Measurements from ENCODE around the gene KIAA0825. TPM values are rescaled to one million over a fixed set of nuclear protein-coding genes. Genes with fewer than 3 reads are reported as not detected.
A peak's percentile ranks its signal among the peaks of the same experiment; 100 is the strongest.

KIAA0825 gene
- total RNA-seq (2014; rRNA removed; shearing (Covaris generic)) = 1.8 and 2.3 TPM in 2 replicates

DNA sequence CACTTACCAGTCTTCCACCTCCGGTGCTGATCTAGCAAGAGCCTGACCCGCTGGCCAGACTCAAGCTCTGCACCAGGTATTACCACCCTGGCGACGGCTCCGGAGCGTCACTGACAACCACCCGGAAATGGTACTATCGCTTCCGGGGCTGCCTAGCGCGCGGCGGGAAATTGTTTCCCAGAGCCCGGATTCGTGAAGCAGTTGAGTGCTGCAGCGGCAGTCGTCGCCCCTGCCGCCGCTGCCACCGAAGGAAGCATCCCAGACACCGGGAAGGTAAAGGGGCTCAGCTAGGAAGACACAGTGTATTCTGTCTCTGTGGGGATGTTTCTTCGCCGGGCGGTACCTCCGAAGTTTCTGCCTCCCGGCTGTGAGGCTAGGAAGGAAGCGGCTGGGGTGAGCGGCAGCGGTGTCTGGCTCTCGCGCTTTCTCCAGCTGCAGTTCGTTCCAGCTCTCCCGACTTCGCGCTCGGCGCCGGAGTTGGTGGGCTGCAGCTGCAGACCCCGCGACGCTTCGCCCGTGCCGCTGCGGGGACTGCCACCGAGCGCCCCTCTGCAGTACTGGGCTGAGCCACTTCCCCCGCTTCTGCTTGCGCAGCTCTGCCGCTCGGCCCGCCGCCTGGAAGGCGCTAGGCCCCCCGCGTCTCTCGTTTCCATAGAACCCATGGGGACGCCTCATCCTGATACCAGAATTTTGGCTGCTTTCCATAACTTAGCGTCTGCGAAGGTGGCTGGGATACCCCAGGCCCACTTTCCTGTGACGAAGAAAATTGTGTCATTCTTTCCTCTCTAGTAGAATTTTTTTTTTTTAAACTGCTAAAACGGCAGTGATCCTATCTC, at the start of gene KIAA0825, which contains the start of gene SLF1:
Gene KIAA0825, minus strand, starts transcription at position 112 of the 836 bp plus-strand sequence. CDS start 81,478 bp downstream, outside the sequence.
Gene SLF1, plus strand, starts transcription at position 177 of the 836 bp plus-strand sequence. CDS start 10,142 bp downstream, outside the sequence.
- DNase-seq (ENCODE audit: low read depth) = peak; percentile 94

DNA sequence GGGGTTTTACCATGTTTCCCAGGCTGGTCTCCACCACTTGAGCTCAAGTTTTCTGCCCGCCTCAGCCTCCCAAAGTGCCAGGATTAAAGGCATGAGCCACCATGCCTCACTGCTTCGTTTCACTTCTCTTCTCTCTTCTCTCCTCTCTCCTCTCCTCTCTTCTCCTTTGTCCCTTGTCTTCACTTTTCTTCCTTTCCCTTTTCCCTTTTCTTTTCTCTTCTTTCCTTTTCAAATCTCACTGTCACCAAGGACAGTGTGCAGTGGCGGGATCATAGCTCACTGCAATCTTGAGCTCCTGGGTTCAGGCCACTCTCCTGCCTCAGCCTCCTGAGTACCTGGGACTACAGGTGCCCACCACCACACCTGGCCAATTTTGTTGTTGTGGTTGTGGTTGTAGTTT, 49.5 kb upstream of the KIAA0825 start:
- no peak for DNase-seq (ENCODE audit: low read depth)

- no peak for DNase-seq (ENCODE audit: low read depth)
Observed at GRCh38 chr5:94661086-94661485, 42.7 kb upstream of the KIAA0825 start.

DNA sequence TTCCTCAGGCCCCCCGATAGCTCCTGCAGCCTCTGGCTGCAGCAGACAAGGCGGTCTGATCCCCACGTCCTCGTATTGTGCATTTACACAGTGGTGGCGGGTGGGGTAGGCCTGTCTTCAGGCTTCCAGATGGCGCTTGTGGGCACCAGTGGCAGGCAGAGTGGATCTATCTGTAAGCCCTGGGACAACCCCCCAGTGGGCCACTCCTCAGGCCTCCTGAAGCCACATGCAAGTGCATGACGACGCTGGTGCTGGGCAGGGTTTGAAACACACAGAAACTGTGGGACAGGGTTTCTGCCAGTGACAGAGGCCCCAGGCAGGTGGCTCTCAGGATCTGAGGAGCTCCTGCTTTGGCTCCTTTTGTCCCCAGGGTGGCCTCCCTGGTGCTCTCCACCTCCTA, 42.1 kb upstream of the KIAA0825 start:
- no peak for DNase-seq (ENCODE audit: low read depth)

DNA sequence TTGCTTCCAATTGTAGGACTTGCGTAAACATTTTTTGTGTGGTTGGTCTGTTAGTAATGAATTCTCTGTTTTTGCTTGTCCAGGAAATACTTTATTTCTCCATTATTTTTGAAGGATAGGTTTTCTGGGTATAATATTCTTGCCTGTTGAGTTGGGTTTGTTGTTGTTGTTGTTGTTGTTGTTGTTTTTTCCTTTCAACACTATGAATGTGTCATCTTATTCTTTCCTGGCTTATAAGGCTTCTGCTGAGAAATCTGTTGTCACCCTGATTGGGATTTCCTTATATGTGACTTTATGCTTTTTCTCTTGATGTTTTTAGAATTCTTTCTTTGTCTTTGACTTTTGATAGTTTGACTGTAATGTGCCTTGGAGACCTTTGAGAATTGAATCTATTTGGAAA, 39.9 kb upstream of the KIAA0825 start:
- DNase-seq (ENCODE audit: low read depth) = no peak

- DNase-seq (ENCODE audit: low read depth) = no peak
Observed at GRCh38 chr5:94649874-94650273, 31.5 kb upstream of the KIAA0825 start.

GRCh38 chr5:94646758-94647157, 28.4 kb upstream of the KIAA0825 start:
- no peak for DNase-seq (ENCODE audit: low read depth)

- no peak for DNase-seq (ENCODE audit: low read depth)
Observed at GRCh38 chr5:94645053-94645452, 26.6 kb upstream of the KIAA0825 start.

DNA sequence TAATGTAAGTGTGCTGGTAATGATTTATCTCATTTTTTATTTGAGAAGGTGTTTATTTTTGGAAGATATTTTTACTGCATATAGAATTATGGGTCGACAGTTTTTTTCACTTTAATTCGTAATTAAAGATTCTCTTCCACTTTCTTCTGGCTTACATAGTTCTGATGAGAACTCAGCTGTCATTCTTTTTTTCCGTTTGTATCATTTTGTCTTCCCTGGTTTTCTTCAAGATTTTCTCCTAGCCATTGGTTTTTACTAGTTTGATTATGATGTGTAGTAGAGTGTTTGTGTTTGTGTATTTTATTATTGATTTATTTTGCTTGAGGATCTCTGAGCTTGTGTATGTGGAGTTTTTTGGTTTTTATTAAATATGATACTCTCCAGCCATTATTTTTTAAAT, 21.8 kb upstream of the KIAA0825 start:
- DNase-seq (ENCODE audit: low read depth) = no peak

DNA sequence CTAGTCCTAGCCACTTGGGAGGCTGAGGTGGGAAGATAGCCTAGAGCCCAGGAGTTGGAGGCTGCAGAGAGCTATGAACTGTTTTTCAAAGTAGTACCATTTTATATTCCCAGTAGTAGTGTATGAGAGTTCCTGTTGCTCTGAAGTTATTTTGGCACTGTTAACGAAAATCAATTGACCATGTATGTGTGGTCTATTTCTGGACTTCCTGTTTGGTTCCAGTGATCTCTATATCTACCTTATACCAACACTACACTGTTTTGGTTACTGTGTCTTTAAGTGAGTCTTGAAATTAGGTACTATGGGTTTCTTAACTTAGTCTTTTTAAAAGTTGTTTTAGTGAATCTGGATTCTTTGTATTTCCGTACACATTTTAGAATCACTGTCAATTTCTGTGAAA, 13.6 kb upstream of the KIAA0825 start:
- DNase-seq (ENCODE audit: low read depth) = no peak

GRCh38 chr5:94627191-94627590, 8.8 kb upstream of the KIAA0825 start:
- no peak for DNase-seq (ENCODE audit: low read depth)

- no peak for DNase-seq (ENCODE audit: low read depth)
Observed at GRCh38 chr5:94623877-94624276, 5.5 kb upstream of the KIAA0825 start.

- DNase-seq (ENCODE audit: low read depth) = no peak
Observed at GRCh38 chr5:94623011-94623410, 4.6 kb upstream of the KIAA0825 start.

DNA sequence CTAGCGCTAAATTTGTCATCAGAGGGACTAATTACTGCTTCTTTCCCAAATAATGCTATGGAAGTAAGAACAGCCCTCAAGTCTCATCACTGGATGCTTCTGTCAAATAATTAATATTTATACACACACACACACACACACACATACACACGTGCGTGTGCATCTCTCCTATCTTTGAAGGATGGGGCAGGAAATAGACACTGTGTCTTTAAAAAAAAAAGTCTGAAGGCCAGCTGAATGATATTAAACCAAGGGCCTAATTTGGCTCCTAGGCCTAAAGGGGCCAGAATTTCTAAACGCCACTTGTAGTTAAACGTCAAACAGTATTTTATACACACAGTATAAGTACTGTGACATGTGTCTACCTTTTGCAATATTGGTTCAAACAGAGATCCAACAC, 3.4 kb upstream of the KIAA0825 start:
- no peak for DNase-seq (ENCODE audit: low read depth)

DNA sequence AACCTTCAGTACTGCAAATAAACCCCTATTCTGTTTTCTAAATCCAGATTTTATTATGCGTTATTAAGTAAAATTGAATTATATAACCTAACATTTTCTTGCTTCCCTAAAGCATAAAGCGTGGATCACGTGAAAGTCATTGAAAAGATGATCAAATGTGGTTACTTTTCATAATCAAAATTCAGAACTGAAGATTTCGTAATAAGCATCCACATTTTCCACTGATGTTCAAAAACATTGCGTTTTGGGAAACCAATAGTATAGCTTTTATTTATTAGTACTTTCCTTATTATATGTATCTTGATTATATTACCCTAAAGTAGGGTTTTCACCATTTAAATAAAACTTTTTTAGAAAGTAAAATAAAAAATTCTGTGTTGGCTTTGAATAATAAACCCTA, 1.9 kb upstream of the KIAA0825 start:
- no peak for DNase-seq (ENCODE audit: low read depth)

DNA sequence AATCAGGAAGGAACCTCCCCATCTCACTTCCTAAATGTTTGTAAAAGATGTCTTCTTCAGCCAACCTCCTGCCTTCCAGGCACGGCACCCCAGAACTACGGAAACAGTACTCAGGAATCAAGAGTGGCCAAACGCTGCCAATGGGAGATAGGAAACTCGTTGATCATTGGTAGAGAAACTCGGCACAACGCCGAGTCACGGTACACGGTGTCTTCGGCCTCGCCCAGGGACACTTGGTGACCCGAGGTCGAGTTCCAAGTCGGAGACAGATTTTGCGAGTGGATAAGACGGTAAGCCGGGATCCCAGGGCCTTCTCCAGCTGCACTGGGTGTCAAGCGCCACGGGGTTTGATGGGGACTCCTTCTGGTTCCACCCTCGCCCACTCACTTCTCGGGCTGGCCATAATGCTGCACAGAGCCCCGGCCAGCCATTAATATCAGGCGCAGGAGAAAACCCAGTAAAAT, 343 bp downstream of the KIAA0825 start:
- DNase-seq (ENCODE audit: low read depth) = peak; percentile 74

DNA sequence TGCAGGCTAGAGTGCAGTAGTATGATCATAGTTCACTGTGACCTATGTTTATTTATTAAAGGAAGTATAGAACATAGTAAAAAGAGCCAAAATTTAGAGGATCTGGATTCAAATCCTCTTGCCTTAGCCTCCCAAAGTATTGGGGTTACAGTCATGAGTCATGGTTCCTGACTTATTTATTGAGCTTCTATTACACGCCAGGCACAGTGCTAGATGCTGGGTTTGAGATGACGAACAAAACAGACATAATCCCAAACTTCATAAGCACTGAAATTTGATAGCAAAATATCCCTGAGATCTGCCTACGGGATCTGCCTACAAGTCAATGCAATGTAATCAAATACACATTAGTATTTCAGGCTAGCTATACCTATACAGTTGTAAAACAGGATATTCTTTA, 2.5 kb downstream of the KIAA0825 start:
- no peak for DNase-seq (ENCODE audit: low read depth)

- no peak for DNase-seq (ENCODE audit: low read depth)
Observed at GRCh38 chr5:94614156-94614805, 4.1 kb downstream of the KIAA0825 start.

DNA sequence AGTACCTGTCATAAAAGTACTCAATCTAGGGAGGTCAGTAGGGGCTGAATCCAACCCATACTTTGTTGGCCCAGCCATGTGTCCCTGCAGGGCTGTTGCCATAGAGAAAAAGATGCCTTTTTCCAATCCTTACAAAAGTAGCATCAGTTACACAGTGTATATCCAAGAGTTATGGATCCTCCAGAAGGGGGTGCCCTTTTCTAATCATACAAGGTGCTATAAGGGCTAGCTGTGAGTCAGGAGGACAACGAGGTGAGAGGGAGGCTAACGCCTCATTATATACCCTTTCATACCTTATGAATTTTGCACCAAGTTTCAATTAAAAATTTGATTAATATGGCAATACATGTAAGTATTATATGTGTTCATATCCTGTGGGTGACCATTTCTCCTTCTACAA, 4.8 kb downstream of the KIAA0825 start:
- peak; percentile 19 for DNase-seq (ENCODE audit: low read depth)

GRCh38 chr5:94595281-94595840, 23.0 kb downstream of the KIAA0825 start:
- DNase-seq (ENCODE audit: low read depth) = no peak

DNA sequence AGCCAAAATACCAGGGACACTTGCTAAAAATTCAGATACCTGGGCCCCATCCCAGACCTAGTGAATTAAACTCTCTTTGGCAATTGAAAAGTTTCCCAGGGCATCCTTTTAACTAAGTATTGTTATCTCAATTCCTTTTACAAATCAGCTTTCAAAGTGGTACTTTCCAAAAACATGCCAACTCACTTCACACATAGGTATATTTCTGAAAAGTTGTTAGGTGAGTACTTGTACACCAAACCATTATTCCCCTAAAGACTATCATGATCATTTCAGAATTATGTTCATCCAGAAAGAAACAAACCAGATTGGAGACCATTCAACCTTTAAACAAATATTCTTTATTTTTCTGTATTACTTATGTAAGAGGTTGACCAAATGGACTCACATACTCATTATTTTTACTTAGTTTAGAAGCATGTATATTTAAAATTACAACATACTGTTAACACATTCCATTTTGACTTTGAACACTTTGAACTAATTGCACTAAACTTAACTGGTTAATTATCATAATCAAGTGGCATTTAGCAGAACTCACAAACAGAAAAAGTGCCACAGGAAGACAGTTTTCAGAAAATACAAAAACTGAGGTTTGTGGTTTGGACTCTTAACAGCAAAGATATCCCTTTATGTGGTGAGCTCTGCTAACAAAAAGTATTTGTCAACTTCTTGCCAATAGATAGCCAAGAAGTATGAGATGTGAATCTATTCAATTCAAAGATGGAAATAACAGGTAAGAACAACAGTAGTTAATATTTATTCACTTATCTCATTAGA, 40.7 kb downstream of the KIAA0825 start:
- no peak for DNase-seq (ENCODE audit: low read depth)

DNA sequence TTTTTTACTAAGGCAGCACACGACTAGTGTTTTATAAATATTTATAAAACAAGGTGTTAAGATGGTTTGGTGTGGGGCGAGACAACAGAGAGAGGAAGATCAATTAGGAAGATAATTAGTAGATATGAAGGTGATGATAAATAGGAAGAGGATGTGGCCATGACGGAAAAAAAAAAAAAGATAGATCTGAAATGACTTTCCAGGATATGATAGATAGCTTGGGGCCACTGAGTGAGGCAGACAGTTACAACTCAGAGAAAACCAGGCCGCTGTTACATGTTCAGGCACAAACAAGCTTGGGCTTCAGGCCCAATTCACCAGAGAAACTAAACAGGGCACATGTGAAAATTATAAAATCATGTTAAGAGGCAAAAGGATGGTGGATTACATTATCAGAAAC, 43.2 kb downstream of the KIAA0825 start:
- no peak for DNase-seq (ENCODE audit: low read depth)
